ENCODE measurements around the gene PINLYP.
"Not testable (repeated sequence)": the region's sequence is repeated elsewhere in the genome, so short reads cannot be mapped to it uniquely, and the experiment has no call there.

PINLYP gene

DNA sequence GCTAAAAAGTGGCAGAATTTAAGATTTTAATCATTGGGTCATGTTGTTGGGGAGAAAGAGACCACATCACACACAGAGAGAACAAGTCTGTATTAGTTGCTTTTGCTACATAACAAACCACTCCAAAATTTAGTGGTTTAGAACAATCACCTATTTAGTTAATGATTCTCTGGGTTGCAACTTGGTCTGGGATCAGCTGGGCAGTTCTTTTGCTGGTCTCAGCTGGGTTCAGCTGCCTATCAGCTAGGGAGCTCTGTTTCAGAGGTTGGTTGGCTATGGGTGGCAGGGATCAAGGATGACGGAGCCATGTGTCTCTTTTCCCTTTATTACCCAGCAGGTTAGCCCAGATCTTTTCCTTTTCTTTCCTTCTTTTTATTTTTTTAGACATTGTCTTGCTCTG, 8.9 kb downstream of the PINLYP start:
- Histone ChIP-seq H3K9ac (ENCODE audit: low read length in 2 of 2) (no peak overlapping the region), H3K4me3 (ENCODE audit: low read length in 2 of 2) (no peak overlapping the region), H3K27me3 (ENCODE audit: control insufficient read depth in 1 of 2, insufficient read depth in 2 of 2, low read length in 2 of 2) (no peaks in the 10 kb centered on the region), H3K36me3 (ENCODE audit: control insufficient read depth in 2 of 2, insufficient read depth in 2 of 2, low read length in 2 of 2) (peaks cover 5 to 10% of the 10 kb centered on the region in 2 donors), H3K9me3 (ENCODE audit: control insufficient read depth in 2 of 2, low read length in 2 of 2) (no peaks in the 10 kb centered on the region), H3K4me1 (ENCODE audit: control insufficient read depth, insufficient read depth, low read length) (peaks cover 15% of the 10 kb centered on the region), H3K27ac (ENCODE audit: low read length) (no peak overlapping the region)

DNA sequence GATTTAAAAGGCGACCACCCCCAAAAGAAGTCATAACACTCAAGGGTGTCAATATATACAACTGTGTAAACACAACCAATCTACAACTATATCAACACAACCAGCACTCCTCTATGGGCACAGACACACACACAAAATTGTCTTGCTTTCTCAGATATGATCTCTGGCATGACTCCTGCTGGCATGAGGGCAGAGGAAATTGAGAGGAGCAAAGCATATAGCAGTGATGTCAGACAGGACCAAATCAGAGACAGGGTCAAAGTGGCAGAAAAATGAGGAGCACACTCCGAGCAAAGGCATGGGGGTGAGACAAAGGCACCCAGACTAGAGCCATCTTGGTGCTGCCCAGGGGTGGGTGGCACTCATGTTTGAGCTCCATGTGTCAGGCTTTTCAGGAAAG, 10.7 kb downstream of the PINLYP start:
- H3K9ac ChIP-seq (ENCODE audit: low read length in 2 of 2) = no peak overlapping the region
- H3K36me3 ChIP-seq (ENCODE audit: control insufficient read depth in 2 of 2, insufficient read depth in 2 of 2, low read length in 2 of 2) = peaks cover 17% of the 10 kb centered on the region in 2 donors

DNA sequence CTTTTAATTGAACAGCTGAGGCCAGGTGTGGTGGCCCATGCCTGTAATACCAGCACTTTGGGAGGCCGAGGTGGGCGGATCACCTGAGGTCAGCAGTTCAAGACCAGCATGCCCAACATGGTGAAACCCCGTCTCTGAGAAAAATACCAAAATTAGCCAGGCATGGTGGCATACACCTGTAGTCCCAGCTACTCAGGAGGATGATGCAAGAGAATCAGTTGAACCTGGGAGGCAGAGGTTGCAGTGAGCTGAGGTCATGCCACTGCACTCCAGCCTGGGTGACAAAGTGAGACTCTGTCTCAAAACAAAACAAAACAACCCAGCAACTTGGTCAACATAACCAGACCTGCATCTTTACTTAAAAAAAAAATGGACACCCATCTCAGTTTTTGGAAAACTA, 11.4 kb downstream of the PINLYP start:
- not testable (repeated sequence) for H3K4me1 ChIP-seq (ENCODE audit: control insufficient read depth, insufficient read depth, low read length); H3K4me3 ChIP-seq (ENCODE audit: low read length in 2 of 2); H3K9ac ChIP-seq (ENCODE audit: low read length in 2 of 2); H3K27ac ChIP-seq (ENCODE audit: low read length); H3K9me3 ChIP-seq (ENCODE audit: control insufficient read depth in 2 of 2, low read length in 2 of 2); H3K27me3 ChIP-seq (ENCODE audit: control insufficient read depth in 1 of 2, insufficient read depth in 2 of 2, low read length in 2 of 2)
- peaks cover 17 to 18% of the 10 kb centered on the region in 2 donors for H3K36me3 ChIP-seq (ENCODE audit: control insufficient read depth in 2 of 2, insufficient read depth in 2 of 2, low read length in 2 of 2)

More for the DNA sequence above, 10.7 kb downstream of the PINLYP start:
- no peaks in the 10 kb centered on the region for H3K27me3 ChIP-seq (ENCODE audit: control insufficient read depth in 1 of 2, insufficient read depth in 2 of 2, low read length in 2 of 2)
- H3K27ac ChIP-seq (ENCODE audit: low read length) = no peak overlapping the region
- peaks cover 6% of the 10 kb centered on the region for H3K4me1 ChIP-seq (ENCODE audit: control insufficient read depth, insufficient read depth, low read length)
- no peaks in the 10 kb centered on the region for H3K9me3 ChIP-seq (ENCODE audit: control insufficient read depth in 2 of 2, low read length in 2 of 2)
- H3K4me3 ChIP-seq (ENCODE audit: low read length in 2 of 2) = no peak overlapping the region

- no peaks in the 10 kb centered on the region for H3K27me3 ChIP-seq (ENCODE audit: control insufficient read depth in 1 of 2, insufficient read depth in 2 of 2, low read length in 2 of 2)
- peaks cover 28 to 31% of the 10 kb centered on the region in 2 donors for H3K36me3 ChIP-seq (ENCODE audit: control insufficient read depth in 2 of 2, insufficient read depth in 2 of 2, low read length in 2 of 2)
- no peak overlapping the region for H3K27ac ChIP-seq (ENCODE audit: low read length)
- H3K9ac ChIP-seq (ENCODE audit: low read length in 2 of 2) = no peak overlapping the region
- peaks cover 11% of the 10 kb centered on the region for H3K4me1 ChIP-seq (ENCODE audit: control insufficient read depth, insufficient read depth, low read length)
- H3K4me3 ChIP-seq (ENCODE audit: low read length in 2 of 2) = no peak overlapping the region
- H3K9me3 ChIP-seq (ENCODE audit: control insufficient read depth in 2 of 2, low read length in 2 of 2) = no peaks in the 10 kb centered on the region
Observed at GRCh38 chr19:43589277-43589676, 13.7 kb downstream of the PINLYP start.

GRCh38 chr19:43589678-43590077, 14.1 kb downstream of the PINLYP start:
- Histone ChIP-seq H3K27ac (ENCODE audit: low read length) (no peak overlapping the region), H3K4me3 (ENCODE audit: low read length in 2 of 2) (no peak overlapping the region), H3K27me3 (ENCODE audit: control insufficient read depth in 1 of 2, insufficient read depth in 2 of 2, low read length in 2 of 2) (no peaks in the 10 kb centered on the region), H3K9me3 (ENCODE audit: control insufficient read depth in 2 of 2, low read length in 2 of 2) (no peaks in the 10 kb centered on the region), H3K4me1 (ENCODE audit: control insufficient read depth, insufficient read depth, low read length) (peaks cover 15% of the 10 kb centered on the region), H3K36me3 (ENCODE audit: control insufficient read depth in 2 of 2, insufficient read depth in 2 of 2, low read length in 2 of 2) (peaks cover 28 to 31% of the 10 kb centered on the region in 2 donors), H3K9ac (ENCODE audit: low read length in 2 of 2) (no peak overlapping the region)

GRCh38 chr19:43591904-43592772, 16.5 kb downstream of the PINLYP start:
- H3K4me1 ChIP-seq (ENCODE audit: control insufficient read depth, insufficient read depth, low read length) = peaks cover 33% of the 10 kb centered on the region
- H3K36me3 ChIP-seq (ENCODE audit: control insufficient read depth in 2 of 2, insufficient read depth in 2 of 2, low read length in 2 of 2) = peaks cover 22 to 26% of the 10 kb centered on the region in 2 donors
- no peaks in the 10 kb centered on the region for H3K27me3 ChIP-seq (ENCODE audit: control insufficient read depth in 1 of 2, insufficient read depth in 2 of 2, low read length in 2 of 2)
- no peaks in the 10 kb centered on the region for H3K9me3 ChIP-seq (ENCODE audit: control insufficient read depth in 2 of 2, low read length in 2 of 2)
- no peak overlapping the region for H3K4me3 ChIP-seq (ENCODE audit: low read length in 2 of 2)
- no peak overlapping the region for H3K9ac ChIP-seq (ENCODE audit: low read length in 2 of 2)
- H3K27ac ChIP-seq (ENCODE audit: low read length) = no peak overlapping the region

- no peak overlapping the region for H3K9ac ChIP-seq (ENCODE audit: low read length in 2 of 2)
- no peak overlapping the region for H3K27ac ChIP-seq (ENCODE audit: low read length)
- H3K4me1 ChIP-seq (ENCODE audit: control insufficient read depth, insufficient read depth, low read length) = peaks cover 39% of the 10 kb centered on the region
- H3K4me3 ChIP-seq (ENCODE audit: low read length in 2 of 2) = no peak overlapping the region
- no peaks in the 10 kb centered on the region for H3K27me3 ChIP-seq (ENCODE audit: control insufficient read depth in 1 of 2, insufficient read depth in 2 of 2, low read length in 2 of 2)
- peaks cover 22 to 26% of the 10 kb centered on the region in 2 donors for H3K36me3 ChIP-seq (ENCODE audit: control insufficient read depth in 2 of 2, insufficient read depth in 2 of 2, low read length in 2 of 2)
- H3K9me3 ChIP-seq (ENCODE audit: control insufficient read depth in 2 of 2, low read length in 2 of 2) = no peaks in the 10 kb centered on the region
Observed at GRCh38 chr19:43592800-43593350, 17.3 kb downstream of the PINLYP start.

DNA sequence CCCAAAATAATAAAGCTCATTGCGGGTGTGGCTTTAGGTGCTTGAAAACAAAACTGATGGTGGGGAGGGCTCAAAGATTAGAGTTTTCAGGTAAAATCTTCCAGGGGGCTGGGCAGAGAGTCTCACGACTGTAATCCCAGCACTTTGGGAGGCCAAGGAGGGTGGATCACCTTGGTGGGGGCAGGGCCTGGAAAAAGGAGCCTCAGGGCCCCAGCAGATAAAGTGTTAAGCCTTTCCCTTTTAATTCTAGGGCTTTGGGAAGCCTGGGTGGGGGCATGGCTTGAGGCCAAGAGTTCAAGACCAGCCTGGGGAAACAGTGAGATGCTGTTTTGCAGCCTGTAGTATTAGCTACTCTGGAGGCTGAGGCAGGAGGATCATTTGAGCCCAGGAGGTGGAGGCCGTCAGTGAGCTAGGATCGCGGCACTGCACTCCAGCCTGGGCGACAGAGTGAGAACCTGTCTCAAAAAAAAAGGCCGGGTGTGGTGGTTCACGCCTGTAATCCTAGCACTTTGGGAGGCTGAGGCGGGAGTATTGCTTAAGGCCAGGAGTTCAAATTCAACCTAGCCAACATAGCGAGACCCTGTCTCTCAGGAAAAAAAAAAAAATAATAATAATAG, 18.6 kb downstream of the PINLYP start:
- Histone ChIP-seq H3K4me1 (ENCODE audit: control insufficient read depth, insufficient read depth, low read length) (peaks cover 44% of the 10 kb centered on the region), H3K9me3 (ENCODE audit: control insufficient read depth in 2 of 2, low read length in 2 of 2) (no peaks in the 10 kb centered on the region), H3K9ac (ENCODE audit: low read length in 2 of 2) (peak overlapping the region in 1 of 2 donors; percentile 60), H3K36me3 (ENCODE audit: control insufficient read depth in 2 of 2, insufficient read depth in 2 of 2, low read length in 2 of 2) (peaks cover 23 to 31% of the 10 kb centered on the region in 2 donors), H3K4me3 (ENCODE audit: low read length in 2 of 2) (peak overlapping the region in 1 of 2 donors; percentile 92), H3K27me3 (ENCODE audit: control insufficient read depth in 1 of 2, insufficient read depth in 2 of 2, low read length in 2 of 2) (no peaks in the 10 kb centered on the region), H3K27ac (ENCODE audit: low read length) (no peak overlapping the region)

GRCh38 chr19:43594710-43595604, 19.4 kb downstream of the PINLYP start:
- peaks cover 26 to 34% of the 10 kb centered on the region in 2 donors for H3K36me3 ChIP-seq (ENCODE audit: control insufficient read depth in 2 of 2, insufficient read depth in 2 of 2, low read length in 2 of 2)
- H3K9ac ChIP-seq (ENCODE audit: low read length in 2 of 2) = peak overlapping the region; percentile 83 to 86
- H3K4me1 ChIP-seq (ENCODE audit: control insufficient read depth, insufficient read depth, low read length) = peaks cover 44% of the 10 kb centered on the region
- H3K9me3 ChIP-seq (ENCODE audit: control insufficient read depth in 2 of 2, low read length in 2 of 2) = no peaks in the 10 kb centered on the region
- H3K4me3 ChIP-seq (ENCODE audit: low read length in 2 of 2) = peak overlapping the region; percentile 77 to 92
- peak overlapping the region; percentile 99 for H3K27ac ChIP-seq (ENCODE audit: low read length)
- H3K27me3 ChIP-seq (ENCODE audit: control insufficient read depth in 1 of 2, insufficient read depth in 2 of 2, low read length in 2 of 2) = no peaks in the 10 kb centered on the region

DNA sequence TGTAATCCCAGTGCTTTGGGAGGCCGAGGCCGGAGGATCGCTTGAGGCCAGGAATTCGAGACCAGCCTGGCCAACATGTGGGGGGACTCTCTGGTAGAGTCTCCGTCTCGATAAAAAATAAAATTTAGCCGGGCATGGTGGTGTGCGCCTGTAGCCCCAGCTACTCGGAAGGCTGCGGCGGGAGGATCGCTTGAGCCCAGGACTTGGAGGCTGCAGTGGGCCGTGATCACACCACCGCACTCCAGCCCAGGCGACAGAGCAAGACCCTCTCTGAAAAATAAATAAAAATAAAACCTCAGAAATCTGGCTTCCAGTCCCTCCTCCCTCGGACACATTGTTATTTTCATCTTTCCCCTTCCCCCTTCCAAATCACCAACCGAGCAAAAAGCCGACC, 20.0 kb downstream of the PINLYP start:
- Histone ChIP-seq H3K9ac (ENCODE audit: low read length in 2 of 2) (peak overlapping the region; percentile 83 to 86), H3K4me1 (ENCODE audit: control insufficient read depth, insufficient read depth, low read length) (peaks cover 44% of the 10 kb centered on the region), H3K4me3 (ENCODE audit: low read length in 2 of 2) (peak overlapping the region; percentile 77 to 92), H3K27me3 (ENCODE audit: control insufficient read depth in 1 of 2, insufficient read depth in 2 of 2, low read length in 2 of 2) (no peaks in the 10 kb centered on the region), H3K27ac (ENCODE audit: low read length) (peak overlapping the region; percentile 99), H3K36me3 (ENCODE audit: control insufficient read depth in 2 of 2, insufficient read depth in 2 of 2, low read length in 2 of 2) (peaks cover 23 to 35% of the 10 kb centered on the region in 2 donors), H3K9me3 (ENCODE audit: control insufficient read depth in 2 of 2, low read length in 2 of 2) (no peaks in the 10 kb centered on the region)

Data from stomach smooth muscle (tissue), 2 donors.